ENCODE results near the gene DBF4B.

GRCh38 chr17:44747566-44747965 lies 39.1 kb downstream of the DBF4B start:
- TF ChIP-seq CTCF (IDR thresholded peaks at IDR 0.05) (no peak), POLR2A (IDR thresholded peaks at IDR 0.05) (no peak)
